Transverse colon (tissue), 4 donors: ENCODE data around the gene HERC3. TPM values are rescaled to one million over a fixed set of nuclear protein-coding genes. Genes with fewer than 3 reads are reported as not detected.

Experiments used
- DNase-seq: peaks from one replicate; pipeline ENCODE4 v3.0.0-alpha.2; 2019
- H3K27ac ChIP-seq, 4 donors: fragments of 200-600 bp; sonication (generic); 2 replicates each; pipeline ENCODE4 v1.5.1; 2016 to 2018; ENCODE audit warnings: inconsistent platforms in 4 of 4
- H3K27me3 ChIP-seq: fragments of 200-600 bp; sonication (generic); 2 replicates; pipeline ENCODE4 v1.5.1; 2017; ENCODE audit warnings: inconsistent platforms
- H3K36me3 ChIP-seq, 4 donors: fragments of 200-600 bp; sonication (generic); 2 replicates each; pipeline ENCODE4 v1.5.1; 2017 to 2019; ENCODE audit warnings: inconsistent platforms in 4 of 4
- H3K4me1 ChIP-seq, 4 donors: fragments of 200-600 bp; sonication (generic); 2 replicates each; pipeline ENCODE4 v1.5.1; 2017 to 2020; ENCODE audit warnings: inconsistent platforms in 4 of 4
- H3K4me3 ChIP-seq, 4 donors: fragments of 200-600 bp; sonication (generic); 1 replicate in 1 of 4; 2 replicates in 3 of 4; pipeline versions ENCODE4 v1.5.1 to v1.6.1; 2017 to 2019; ENCODE audit warnings: inconsistent platforms in 4 of 4
- H3K9me3 ChIP-seq, 2 donors: fragments of 200-600 bp; sonication (generic); 2 replicates each; pipeline ENCODE4 v1.5.1; 2017 to 2019; ENCODE audit warnings: inconsistent platforms in 2 of 2
- EP300 ChIP-seq: sonication (generic); formaldehyde crosslinking; IDR thresholded peaks from one replicate; pipeline ENCODE4 v1.6.1; 2017; ENCODE audit warnings: antibody characterized with exemption, low read depth
- POLR2A ChIP-seq: fragments of 450-650 bp; IDR thresholded peaks from one replicate; pipeline ENCODE4 v1.6.1; 2016; ENCODE audit warnings: antibody characterized with exemption, mild to moderate bottlenecking, moderate library complexity
- POLR2AphosphoS5 ChIP-seq, 3 donors: sonication (generic); formaldehyde crosslinking; IDR thresholded peaks; one replicate each; pipeline ENCODE4 v1.6.1; 2016; ENCODE audit warnings: antibody characterized with exemption in 3 of 3
- WGBS, 2 donors: methylation state at CpG; one replicate each; pipeline ENCODE4 v1.1.5; 2018; ENCODE audit warnings: low coverage in 1 of 2; 5-methylcytosine and 5-hydroxymethylcytosine counted together
- in situ Hi-C, 4 donors: fragments of 200-750 bp; cut with MboI; loops; one replicate each; pipeline versions ENCODE4 v1.15.0 to v1.15.1; 2017; ENCODE audit warnings: low sequenced_read_pairs in 3 of 4, low pct_ligation_motif_present in 1 of 4, low pct_unique_long_range_greater_than_20kb in 1 of 4
- intact Hi-C: fragments of 100-400 bp; cut with DNase I; formaldehyde crosslinking; loops from one replicate; pipeline ENCODE4 v1.15.1; 2023; ENCODE audit warnings: low total_unique reads
- total RNA-seq, 4 donors: library from RNA; depleted of rRNA; stranded (reverse); fragments of >200 nt; gene quantifications; one replicate each; pipeline ENCODE4 v1.1.0, GENCODE V29; 2016
- TF ChIP-seq, protein P1 (sequence below), 5 experiments: fragments of 200-600 bp in 3 of 5; fragments of 450-650 bp in 2 of 5; sonication (generic) in 3 of 5; IDR thresholded peaks; 1 replicate in 2 of 5; 2 replicates in 3 of 5; pipeline ENCODE4 v1.5.1; 2016 to 2017; ENCODE audit warnings: antibody characterized with exemption in 5 of 5, inconsistent platforms in 3 of 5, mild to moderate bottlenecking in 2 of 5, moderate library complexity in 1 of 5

HERC3 gene
- total RNA-seq, 4 donors from 2014 or later = 38.9 to 64.1 (median 55.1) TPM

DNA sequence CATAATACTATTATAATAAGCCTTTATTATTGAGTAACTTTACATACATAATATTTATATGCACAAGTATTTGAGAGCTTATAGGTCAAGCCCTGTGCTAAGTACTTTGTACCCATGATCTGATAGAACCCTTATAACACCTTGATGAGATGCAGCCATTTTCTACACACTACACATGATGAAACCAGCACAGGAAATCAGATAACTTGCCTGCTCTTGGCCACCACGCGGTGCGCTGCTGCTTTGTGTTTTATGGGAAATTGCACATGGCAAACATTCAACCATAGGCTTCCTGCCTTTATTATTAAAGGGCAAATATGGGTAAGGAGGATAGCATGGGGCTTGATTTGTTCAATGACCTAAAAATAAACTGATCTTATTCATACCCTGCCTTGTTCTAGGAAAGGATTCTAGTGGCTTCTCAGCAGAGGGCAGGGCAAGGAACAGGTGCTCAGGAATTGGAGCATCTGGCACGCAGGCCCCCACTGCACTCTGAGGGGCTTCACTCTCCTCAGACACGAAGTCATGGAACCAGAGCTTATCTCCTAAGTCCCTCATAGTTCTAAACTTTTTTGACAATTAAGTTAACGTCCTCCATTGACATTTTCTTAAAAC, 137.0 kb downstream of the HERC3 start:
- Histone ChIP-seq H3K36me3 (peaks cover 0 to 57% (median 19%) of the 10 kb centered on the region in 4 donors), H3K4me3 (no peak overlapping the region), H3K27ac (no peak overlapping the region), H3K9me3 (no peaks in the 10 kb centered on the region), H3K4me1 (no peaks in the 10 kb centered on the region), H3K27me3 (no peaks in the 10 kb centered on the region)
- in situ Hi-C loops = no loop called here
- intact Hi-C loops = no loop called here
- TF ChIP-seq, protein P1, sequence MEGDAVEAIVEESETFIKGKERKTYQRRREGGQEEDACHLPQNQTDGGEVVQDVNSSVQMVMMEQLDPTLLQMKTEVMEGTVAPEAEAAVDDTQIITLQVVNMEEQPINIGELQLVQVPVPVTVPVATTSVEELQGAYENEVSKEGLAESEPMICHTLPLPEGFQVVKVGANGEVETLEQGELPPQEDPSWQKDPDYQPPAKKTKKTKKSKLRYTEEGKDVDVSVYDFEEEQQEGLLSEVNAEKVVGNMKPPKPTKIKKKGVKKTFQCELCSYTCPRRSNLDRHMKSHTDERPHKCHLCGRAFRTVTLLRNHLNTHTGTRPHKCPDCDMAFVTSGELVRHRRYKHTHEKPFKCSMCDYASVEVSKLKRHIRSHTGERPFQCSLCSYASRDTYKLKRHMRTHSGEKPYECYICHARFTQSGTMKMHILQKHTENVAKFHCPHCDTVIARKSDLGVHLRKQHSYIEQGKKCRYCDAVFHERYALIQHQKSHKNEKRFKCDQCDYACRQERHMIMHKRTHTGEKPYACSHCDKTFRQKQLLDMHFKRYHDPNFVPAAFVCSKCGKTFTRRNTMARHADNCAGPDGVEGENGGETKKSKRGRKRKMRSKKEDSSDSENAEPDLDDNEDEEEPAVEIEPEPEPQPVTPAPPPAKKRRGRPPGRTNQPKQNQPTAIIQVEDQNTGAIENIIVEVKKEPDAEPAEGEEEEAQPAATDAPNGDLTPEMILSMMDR (IDR thresholded peaks at IDR 0.05) = no peak
- no peak for TF ChIP-seq EP300
- TF ChIP-seq POLR2A = no peak
- TF ChIP-seq POLR2AphosphoS5 (IDR thresholded peaks at IDR 0.05) = no peak
- DNase-seq = no peak
- 82 to 89% methylated on average over 5 to 6 of the region's 6 CpGs for WGBS, 2 donors

DNA sequence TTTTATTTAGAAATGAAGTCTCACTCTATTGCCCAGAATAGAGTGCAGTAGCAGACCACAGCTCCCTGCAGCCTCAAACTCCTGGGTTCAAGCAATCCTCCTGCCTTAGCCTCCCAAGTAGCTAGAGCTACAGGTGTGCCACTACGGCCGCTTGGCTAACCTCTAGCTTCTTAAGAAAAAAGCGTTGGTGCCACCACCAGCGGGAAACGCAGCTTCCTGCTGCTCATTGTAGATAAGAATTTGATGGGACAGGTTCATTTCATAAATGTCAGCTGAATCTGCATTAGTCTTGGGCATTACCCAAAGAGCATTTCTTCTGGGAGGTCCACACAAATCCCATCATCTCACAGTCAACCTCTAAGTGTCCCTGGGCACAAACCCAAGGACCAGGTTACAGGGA, 138.5 kb downstream of the HERC3 start:
- Histone ChIP-seq H3K4me3 (no peak overlapping the region), H3K36me3 (peaks cover 0 to 57% (median 19%) of the 10 kb centered on the region in 4 donors), H3K4me1 (no peaks in the 10 kb centered on the region), H3K27me3 (no peaks in the 10 kb centered on the region), H3K27ac (no peak overlapping the region), H3K9me3 (no peaks in the 10 kb centered on the region)
- in situ Hi-C loops (no loop called here), intact Hi-C loops (no loop called here)
- WGBS, 2 donors = 97% methylated on average over 5 of the region's 5 CpGs; no CpG with 5 or more reads in 1 of the 2 donors
- DNase-seq = no peak
- TF ChIP-seq POLR2A (no peak), POLR2AphosphoS5 (IDR thresholded peaks at IDR 0.05) (no peak)
- TF ChIP-seq, protein P1 (IDR thresholded peaks at IDR 0.05) = no peak

DNA sequence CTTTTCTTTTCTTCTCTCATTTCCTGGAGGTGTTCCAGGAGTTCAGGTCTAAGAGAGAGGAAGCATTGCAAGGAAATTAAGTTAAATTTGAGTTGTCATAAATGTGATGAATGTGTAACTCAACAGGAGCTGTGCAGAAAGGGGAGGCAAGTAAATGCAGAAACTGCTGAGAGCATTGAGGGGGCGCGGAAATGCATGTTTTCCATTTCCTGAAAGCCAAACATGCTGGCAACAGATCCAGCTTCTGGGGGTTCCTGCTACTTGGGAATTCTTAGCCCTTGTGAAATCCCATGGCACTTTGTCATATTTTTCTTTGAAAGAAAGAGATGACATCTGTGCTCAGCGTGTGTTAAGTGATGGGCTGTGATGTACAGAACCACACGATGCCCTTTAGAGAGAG, 139.1 kb downstream of the HERC3 start:
- Histone ChIP-seq H3K27ac (no peak overlapping the region), H3K4me3 (no peak overlapping the region), H3K9me3 (no peaks in the 10 kb centered on the region), H3K4me1 (no peaks in the 10 kb centered on the region), H3K36me3 (peaks cover 0 to 57% (median 19%) of the 10 kb centered on the region in 4 donors), H3K27me3 (no peaks in the 10 kb centered on the region)
- 90 to 97% methylated on average over 4 of the region's 4 CpGs for WGBS, 2 donors
- no peak for DNase-seq
- in situ Hi-C loops = no loop called here
- intact Hi-C loops = no loop called here
- TF ChIP-seq POLR2AphosphoS5 (IDR thresholded peaks at IDR 0.05) = no peak
- TF ChIP-seq POLR2A = no peak
- TF ChIP-seq, protein P1 (IDR thresholded peaks at IDR 0.05) = no peak

DNA sequence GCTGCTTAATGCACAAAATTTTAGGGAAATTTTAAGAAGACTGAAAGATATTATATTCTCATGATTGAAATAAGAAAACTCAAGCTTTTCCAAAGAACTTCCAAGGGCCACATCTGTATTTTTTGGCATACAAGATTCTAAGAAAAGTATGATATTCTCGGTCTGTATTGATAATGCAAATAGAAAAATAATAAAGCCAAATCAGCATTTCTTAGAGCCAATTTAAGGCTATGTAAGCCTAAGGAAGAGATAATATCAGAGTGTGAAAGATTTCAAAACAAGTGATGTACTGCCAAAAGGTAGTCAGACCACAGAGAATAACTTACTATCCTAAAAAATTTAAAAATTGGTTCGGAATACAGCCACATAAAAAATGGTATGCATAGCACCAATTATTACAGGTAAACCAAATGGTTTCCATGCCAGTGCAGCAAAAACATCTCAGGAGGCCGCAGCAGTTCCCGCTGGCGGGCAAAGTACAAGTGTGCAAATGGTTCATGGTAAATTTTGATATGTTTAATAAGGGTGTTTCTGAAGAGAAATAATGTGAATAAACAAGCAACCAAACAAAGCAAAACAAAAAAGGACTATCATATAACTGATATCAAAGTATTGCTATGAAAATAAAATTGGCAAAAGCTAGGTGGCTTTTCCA, 140.6 kb downstream of the HERC3 start:
- no peak for TF ChIP-seq EP300
- TF ChIP-seq POLR2AphosphoS5 (IDR thresholded peaks at IDR 0.05) = no peak
- TF ChIP-seq POLR2A = no peak
- TF ChIP-seq, protein P1 (IDR thresholded peaks at IDR 0.05) = no peak
- intact Hi-C loops = no loop called here
- 96 to 99% methylated on average over 4 to 5 of the region's 5 CpGs for WGBS, 2 donors
- Histone ChIP-seq H3K4me1 (peaks cover 0 to 8% (median 4%) of the 10 kb centered on the region in 4 donors), H3K27me3 (no peaks in the 10 kb centered on the region), H3K27ac (no peak overlapping the region), H3K36me3 (peaks cover 0 to 47% (median 16%) of the 10 kb centered on the region in 4 donors), H3K4me3 (no peak overlapping the region), H3K9me3 (no peaks in the 10 kb centered on the region)
- no peak for DNase-seq
- in situ Hi-C loops = no loop called here
